ENCODE measurements around the gene CIDEB.

Gene CIDEB

DNA sequence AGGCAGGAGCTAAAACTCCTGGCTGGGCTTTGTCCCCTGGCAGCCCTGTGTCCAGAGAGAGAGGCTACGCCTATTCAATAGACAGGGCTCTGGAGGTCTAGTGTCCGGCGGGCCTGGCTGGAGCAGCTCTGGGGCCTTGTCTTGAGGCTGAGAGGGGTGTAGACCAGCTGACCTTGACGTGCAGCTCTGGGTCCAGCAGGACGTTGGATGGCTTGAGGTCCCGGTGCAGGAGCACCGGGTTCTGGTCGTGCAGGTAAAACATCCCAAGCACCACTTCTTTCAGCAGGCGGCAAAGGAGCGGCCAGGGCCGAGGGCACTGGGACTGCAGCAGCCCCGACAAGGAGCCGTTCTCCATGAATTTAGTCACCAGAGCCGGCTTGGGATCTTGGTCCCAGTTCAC, 31.1 kb upstream of the CIDEB start:
- no peak for TF ChIP-seq OSR1 (CRISPR knock-in tag; IDR thresholded peaks at IDR 0.05)
- TF ChIP-seq ZNF565 (CRISPR knock-in tag; conservative IDR thresholded peaks at IDR 0.05; ENCODE audit: low read depth) = no peak
- TF ChIP-seq, protein P1, sequence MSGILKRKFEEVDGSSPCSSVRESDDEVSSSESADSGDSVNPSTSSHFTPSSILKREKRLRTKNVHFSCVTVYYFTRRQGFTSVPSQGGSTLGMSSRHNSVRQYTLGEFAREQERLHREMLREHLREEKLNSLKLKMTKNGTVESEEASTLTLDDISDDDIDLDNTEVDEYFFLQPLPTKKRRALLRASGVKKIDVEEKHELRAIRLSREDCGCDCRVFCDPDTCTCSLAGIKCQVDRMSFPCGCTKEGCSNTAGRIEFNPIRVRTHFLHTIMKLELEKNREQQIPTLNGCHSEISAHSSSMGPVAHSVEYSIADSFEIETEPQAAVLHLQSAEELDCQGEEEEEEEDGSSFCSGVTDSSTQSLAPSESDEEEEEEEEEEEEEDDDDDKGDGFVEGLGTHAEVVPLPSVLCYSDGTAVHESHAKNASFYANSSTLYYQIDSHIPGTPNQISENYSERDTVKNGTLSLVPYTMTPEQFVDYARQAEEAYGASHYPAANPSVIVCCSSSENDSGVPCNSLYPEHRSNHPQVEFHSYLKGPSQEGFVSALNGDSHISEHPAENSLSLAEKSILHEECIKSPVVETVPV (CRISPR knock-in tag; IDR thresholded peaks at IDR 0.05) = no peak
- TF ChIP-seq CSDC2 (CRISPR knock-in tag; IDR thresholded peaks at IDR 0.05) = no peak
- TF ChIP-seq ZFP3 (CRISPR knock-in tag; IDR thresholded peaks at IDR 0.05) = no peak
- no peak for TF ChIP-seq TCF4 (CRISPR knock-in tag; IDR thresholded peaks at IDR 0.05; ENCODE audit: borderline replicate concordance)
- TF ChIP-seq GLIS3 (CRISPR knock-in tag; IDR thresholded peaks at IDR 0.05) = no peak
- TF ChIP-seq, protein P2, sequence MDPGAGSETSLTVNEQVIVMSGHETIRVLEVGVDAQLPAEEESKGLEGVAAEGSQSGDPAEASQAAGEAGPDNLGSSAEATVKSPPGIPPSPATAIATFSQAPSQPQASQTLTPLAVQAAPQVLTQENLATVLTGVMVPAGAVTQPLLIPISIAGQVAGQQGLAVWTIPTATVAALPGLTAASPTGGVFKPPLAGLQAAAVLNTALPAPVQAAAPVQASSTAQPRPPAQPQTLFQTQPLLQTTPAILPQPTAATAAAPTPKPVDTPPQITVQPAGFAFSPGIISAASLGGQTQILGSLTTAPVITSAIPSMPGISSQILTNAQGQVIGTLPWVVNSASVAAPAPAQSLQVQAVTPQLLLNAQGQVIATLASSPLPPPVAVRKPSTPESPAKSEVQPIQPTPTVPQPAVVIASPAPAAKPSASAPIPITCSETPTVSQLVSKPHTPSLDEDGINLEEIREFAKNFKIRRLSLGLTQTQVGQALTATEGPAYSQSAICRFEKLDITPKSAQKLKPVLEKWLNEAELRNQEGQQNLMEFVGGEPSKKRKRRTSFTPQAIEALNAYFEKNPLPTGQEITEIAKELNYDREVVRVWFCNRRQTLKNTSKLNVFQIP (CRISPR knock-in tag; IDR thresholded peaks at IDR 0.05; ENCODE audit: borderline replicate concordance, low read depth) = no peak
- no peak for TF ChIP-seq ZNF70 (CRISPR knock-in tag; IDR thresholded peaks at IDR 0.05)
- no peak for TF ChIP-seq BACH2 (CRISPR knock-in tag; IDR thresholded peaks at IDR 0.05; ENCODE audit: borderline replicate concordance)
- TF ChIP-seq, protein P3, sequence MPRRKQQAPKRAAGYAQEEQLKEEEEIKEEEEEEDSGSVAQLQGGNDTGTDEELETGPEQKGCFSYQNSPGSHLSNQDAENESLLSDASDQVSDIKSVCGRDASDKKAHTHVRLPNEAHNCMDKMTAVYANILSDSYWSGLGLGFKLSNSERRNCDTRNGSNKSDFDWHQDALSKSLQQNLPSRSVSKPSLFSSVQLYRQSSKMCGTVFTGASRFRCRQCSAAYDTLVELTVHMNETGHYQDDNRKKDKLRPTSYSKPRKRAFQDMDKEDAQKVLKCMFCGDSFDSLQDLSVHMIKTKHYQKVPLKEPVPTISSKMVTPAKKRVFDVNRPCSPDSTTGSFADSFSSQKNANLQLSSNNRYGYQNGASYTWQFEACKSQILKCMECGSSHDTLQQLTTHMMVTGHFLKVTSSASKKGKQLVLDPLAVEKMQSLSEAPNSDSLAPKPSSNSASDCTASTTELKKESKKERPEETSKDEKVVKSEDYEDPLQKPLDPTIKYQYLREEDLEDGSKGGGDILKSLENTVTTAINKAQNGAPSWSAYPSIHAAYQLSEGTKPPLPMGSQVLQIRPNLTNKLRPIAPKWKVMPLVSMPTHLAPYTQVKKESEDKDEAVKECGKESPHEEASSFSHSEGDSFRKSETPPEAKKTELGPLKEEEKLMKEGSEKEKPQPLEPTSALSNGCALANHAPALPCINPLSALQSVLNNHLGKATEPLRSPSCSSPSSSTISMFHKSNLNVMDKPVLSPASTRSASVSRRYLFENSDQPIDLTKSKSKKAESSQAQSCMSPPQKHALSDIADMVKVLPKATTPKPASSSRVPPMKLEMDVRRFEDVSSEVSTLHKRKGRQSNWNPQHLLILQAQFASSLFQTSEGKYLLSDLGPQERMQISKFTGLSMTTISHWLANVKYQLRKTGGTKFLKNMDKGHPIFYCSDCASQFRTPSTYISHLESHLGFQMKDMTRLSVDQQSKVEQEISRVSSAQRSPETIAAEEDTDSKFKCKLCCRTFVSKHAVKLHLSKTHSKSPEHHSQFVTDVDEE (CRISPR knock-in tag; IDR thresholded peaks at IDR 0.05) = no peak
- TF ChIP-seq ZNF8 (CRISPR knock-in tag; IDR thresholded peaks at IDR 0.05) = no peak
- TF ChIP-seq ISL1 (CRISPR knock-in tag; IDR thresholded peaks at IDR 0.05) = no peak
- TF ChIP-seq, protein P4, sequence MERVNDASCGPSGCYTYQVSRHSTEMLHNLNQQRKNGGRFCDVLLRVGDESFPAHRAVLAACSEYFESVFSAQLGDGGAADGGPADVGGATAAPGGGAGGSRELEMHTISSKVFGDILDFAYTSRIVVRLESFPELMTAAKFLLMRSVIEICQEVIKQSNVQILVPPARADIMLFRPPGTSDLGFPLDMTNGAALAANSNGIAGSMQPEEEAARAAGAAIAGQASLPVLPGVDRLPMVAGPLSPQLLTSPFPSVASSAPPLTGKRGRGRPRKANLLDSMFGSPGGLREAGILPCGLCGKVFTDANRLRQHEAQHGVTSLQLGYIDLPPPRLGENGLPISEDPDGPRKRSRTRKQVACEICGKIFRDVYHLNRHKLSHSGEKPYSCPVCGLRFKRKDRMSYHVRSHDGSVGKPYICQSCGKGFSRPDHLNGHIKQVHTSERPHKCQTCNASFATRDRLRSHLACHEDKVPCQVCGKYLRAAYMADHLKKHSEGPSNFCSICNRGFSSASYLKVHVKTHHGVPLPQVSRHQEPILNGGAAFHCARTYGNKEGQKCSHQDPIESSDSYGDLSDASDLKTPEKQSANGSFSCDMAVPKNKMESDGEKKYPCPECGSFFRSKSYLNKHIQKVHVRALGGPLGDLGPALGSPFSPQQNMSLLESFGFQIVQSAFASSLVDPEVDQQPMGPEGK (CRISPR knock-in tag; IDR thresholded peaks at IDR 0.05; ENCODE audit: borderline replicate concordance) = no peak
- no peak for ATAC-seq

DNA sequence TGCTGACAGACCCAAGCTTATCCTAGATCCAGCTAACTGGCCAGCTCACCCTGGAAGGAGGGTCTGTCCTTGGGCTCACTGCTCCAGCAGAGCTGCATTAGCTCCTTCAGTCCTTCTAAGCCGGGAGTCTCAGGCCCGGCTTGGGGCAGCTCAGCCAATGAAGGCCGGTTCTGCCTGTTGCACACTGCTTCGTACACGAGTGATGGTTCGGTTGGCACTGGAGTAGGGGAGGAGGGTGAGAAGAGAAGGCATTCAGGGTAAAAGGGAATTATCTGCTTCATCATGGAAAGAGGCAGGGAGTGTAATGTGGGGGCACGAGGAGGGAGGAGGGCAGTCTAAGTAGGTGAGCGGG, 30.0 kb upstream of the CIDEB start:
- ATAC-seq = no peak
- TF ChIP-seq ZFP30 (CRISPR knock-in tag; IDR thresholded peaks at IDR 0.05) = no peak
- TF ChIP-seq ESRRG (CRISPR knock-in tag; IDR thresholded peaks at IDR 0.05) = no peak
- TF ChIP-seq PPARA (CRISPR knock-in tag; IDR thresholded peaks at IDR 0.05; ENCODE audit: borderline replicate concordance) = no peak
- no peak for TF ChIP-seq ARNTL (CRISPR knock-in tag; IDR thresholded peaks at IDR 0.05; ENCODE audit: borderline replicate concordance, low read depth)
- TF ChIP-seq RARB (CRISPR knock-in tag; IDR thresholded peaks at IDR 0.05) = no peak
- TF ChIP-seq ISL1 (CRISPR knock-in tag; IDR thresholded peaks at IDR 0.05) = no peak
- TF ChIP-seq BACH2 (CRISPR knock-in tag; IDR thresholded peaks at IDR 0.05; ENCODE audit: borderline replicate concordance) = no peak
- TF ChIP-seq, protein P3 (CRISPR knock-in tag; IDR thresholded peaks at IDR 0.05) = no peak
- TF ChIP-seq, protein P2 (CRISPR knock-in tag; IDR thresholded peaks at IDR 0.05; ENCODE audit: borderline replicate concordance, low read depth) = no peak
- no peak for TF ChIP-seq GLIS3 (CRISPR knock-in tag; IDR thresholded peaks at IDR 0.05)
- no peak for TF ChIP-seq SNAI2 (CRISPR knock-in tag; IDR thresholded peaks at IDR 0.05)
- TF ChIP-seq CSDC2 (CRISPR knock-in tag; IDR thresholded peaks at IDR 0.05) = no peak
- no peak for TF ChIP-seq TOX (CRISPR knock-in tag; IDR thresholded peaks at IDR 0.05; ENCODE audit: borderline replicate concordance)
- no peak for TF ChIP-seq ZFP3 (CRISPR knock-in tag; IDR thresholded peaks at IDR 0.05)
- TF ChIP-seq ZNF70 (CRISPR knock-in tag; IDR thresholded peaks at IDR 0.05) = no peak
- TF ChIP-seq OSR1 (CRISPR knock-in tag; IDR thresholded peaks at IDR 0.05) = no peak
